MM.1S (cell line): ENCODE results near the gene PLK2.

Experiments used
- EZH2 ChIP-seq: fragments of 300-600 bp; sonication (generic); optimal IDR thresholded peaks from 2 replicates; pipeline ENCODE3; 2017; ENCODE audit warnings: low read depth, mild to moderate bottlenecking, antibody characterized with exemption, low read length, mixed read lengths
- EZH2phosphoT487 ChIP-seq: fragments of 300-600 bp; sonication (generic); IDR thresholded peaks from 2 replicates; pipeline ENCODE4 v1.6.1; 2018; ENCODE audit warnings: antibody characterized with exemption, low read length
- TF ChIP-seq, protein P1 (sequence below): fragments of 300-600 bp; sonication (generic); IDR thresholded peaks from 2 replicates; pipeline ENCODE4 v1.5.1; 2016; ENCODE audit warnings: antibody characterized with exemption, low read length, mixed read lengths

DNA sequence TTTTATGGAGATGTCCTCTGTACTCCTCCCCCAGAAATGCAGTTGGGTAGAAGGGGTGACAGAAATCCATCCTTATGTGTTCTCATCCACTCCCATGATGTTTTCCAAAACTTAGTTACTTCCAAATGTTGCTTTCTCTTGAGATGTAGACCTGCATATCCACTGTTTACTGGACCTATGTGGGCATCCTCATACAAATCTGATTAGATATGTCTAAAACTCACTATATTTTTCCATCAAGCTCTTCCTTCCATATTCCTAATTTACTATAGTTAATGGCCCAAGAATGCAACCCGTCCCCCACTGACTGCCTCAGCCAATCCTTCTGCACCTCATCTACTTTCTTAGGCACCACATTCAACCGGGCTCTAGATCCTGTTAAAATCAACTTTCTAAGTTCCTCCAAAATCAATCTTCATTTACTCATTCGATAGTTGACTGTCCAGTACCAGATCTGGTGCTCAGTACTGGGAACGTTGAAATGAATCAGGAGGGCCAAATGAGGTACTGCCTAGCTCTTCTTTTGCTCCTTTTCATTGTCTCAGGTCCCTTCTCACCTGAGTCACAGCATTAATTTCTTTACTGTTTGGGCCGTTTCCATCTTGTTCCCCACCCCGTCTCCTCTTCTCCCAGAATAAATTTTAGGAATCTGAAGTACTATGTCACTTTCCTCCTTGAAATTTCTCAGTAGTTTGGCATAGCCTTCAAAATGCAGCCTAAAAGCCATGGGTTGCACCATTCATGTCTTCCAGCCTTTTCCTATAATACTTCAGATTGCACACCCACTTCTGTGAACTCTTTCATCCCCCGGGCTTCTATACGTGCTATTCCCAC, 7.9 kb downstream of the PLK2 start:
- TF ChIP-seq, protein P1, sequence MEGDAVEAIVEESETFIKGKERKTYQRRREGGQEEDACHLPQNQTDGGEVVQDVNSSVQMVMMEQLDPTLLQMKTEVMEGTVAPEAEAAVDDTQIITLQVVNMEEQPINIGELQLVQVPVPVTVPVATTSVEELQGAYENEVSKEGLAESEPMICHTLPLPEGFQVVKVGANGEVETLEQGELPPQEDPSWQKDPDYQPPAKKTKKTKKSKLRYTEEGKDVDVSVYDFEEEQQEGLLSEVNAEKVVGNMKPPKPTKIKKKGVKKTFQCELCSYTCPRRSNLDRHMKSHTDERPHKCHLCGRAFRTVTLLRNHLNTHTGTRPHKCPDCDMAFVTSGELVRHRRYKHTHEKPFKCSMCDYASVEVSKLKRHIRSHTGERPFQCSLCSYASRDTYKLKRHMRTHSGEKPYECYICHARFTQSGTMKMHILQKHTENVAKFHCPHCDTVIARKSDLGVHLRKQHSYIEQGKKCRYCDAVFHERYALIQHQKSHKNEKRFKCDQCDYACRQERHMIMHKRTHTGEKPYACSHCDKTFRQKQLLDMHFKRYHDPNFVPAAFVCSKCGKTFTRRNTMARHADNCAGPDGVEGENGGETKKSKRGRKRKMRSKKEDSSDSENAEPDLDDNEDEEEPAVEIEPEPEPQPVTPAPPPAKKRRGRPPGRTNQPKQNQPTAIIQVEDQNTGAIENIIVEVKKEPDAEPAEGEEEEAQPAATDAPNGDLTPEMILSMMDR = no peak
- TF ChIP-seq EZH2 (no peak), EZH2phosphoT487 (no peak)
